ENCODE data around the gene ZNF710. TPM values are rescaled to one million over a fixed set of nuclear protein-coding genes. Genes with fewer than 3 reads are reported as not detected.

Gene ZNF710
- total and polyA plus RNA-seq, 4 donors, result 5.3 to 33.0 (median 17.5) TPM

DNA sequence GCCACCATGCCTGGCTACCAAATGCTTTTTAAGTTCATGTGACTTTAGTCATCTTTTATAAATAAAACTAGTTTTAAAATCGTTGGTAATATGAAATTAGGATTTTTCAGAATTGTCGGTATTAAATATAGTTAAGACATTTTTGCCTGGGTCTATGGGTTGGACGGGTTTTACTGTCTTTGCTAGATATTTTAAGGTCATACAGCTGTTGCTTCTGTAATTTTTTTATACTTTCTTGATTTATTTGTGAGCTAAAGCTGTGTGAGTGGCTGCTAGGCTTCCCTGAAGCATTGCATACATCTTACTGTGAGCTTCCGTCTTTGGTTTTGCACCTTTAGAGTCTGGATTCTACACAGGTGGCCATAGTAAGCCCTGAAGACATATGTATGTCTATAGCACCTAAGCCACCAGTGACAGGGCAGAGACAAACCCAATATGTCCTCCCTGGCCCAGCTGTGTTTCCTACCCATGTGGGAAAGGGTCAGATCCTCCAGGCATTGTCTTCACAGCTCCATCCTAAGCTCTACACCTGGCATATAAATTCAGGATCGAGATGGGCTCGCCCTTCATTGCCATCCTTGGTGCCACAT is 16.6 kb upstream of the ZNF710 start:
- Histone ChIP-seq H3K4me1 (ENCODE audit: control insufficient read depth, insufficient read depth, low read length) (no peaks in the 10 kb centered on the region), H3K9me3 (ENCODE audit: control insufficient read depth, insufficient read depth, low read length) (peaks cover 7% of the 10 kb centered on the region), H3K4me3 (ENCODE audit: low read depth, low read length) (no peak overlapping the region), H3K36me3 (ENCODE audit: control insufficient read depth, insufficient read depth, low read length) (no peaks in the 10 kb centered on the region), H3K27ac (ENCODE audit: low read depth, low read length) (no peak overlapping the region), H3K27me3 (ENCODE audit: control insufficient read depth, insufficient read depth, low read length) (no peaks in the 10 kb centered on the region)
- 83% methylated on average over 1 of the region's 6 CpGs for WGBS (ENCODE audit: insufficient coverage)
- DNase-seq (ENCODE audit: low read depth in 4 of 6, low spot score in 6 of 6), result no peak

DNA sequence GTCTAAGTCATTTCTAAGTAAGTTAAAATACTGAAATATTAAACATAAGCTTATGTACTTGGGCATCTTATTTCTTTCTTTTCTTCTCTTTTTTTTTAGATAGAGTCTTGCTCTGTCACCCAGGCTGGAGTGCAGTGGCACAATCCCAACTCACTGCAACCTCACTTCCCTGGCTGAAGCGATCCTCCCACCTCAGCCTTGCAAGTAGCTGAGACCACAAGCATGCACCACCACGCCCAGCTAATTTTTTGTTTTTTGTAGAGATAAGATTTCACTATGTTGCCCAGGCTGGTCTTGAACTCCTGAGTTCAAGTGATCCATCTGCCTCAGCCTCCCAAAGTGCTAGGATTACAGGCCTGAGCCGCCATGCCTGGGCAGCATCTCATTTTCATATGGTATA is 16.0 kb upstream of the ZNF710 start:
- H3K27me3 ChIP-seq (ENCODE audit: control insufficient read depth, insufficient read depth, low read length), result no peaks in the 10 kb centered on the region
- no CpG with 5 or more reads among the region's 3 CpGs for WGBS (ENCODE audit: insufficient coverage)

DNA sequence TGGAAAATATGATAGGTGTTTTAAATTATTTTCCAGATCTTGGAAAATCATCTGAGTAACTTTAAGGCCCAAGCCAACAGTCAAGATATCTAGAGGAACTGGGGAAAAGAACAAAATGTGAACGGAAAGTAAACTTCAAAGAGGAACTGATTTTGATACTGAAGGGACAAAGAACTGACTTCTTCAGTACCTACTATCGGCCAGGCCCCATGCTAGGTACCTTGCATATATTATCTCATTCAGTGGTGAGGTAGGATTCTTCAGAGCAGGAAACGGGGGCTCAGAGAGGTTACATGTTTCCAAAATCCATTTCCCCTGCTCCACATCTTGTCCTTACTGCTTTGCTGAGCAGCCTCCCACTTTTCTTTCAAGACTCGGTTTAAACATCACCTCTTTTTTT is 9.8 kb upstream of the ZNF710 start:
- no peak overlapping the region for H3K27ac ChIP-seq (ENCODE audit: low read depth, low read length)
- no peak for DNase-seq (ENCODE audit: low read depth in 4 of 6, low spot score in 6 of 6)
- WGBS (ENCODE audit: insufficient coverage), result no CpG with 5 or more reads among the region's 4 CpGs
- no peaks in the 10 kb centered on the region for H3K27me3 ChIP-seq (ENCODE audit: control insufficient read depth, insufficient read depth, low read length)
- no peaks in the 10 kb centered on the region for H3K4me1 ChIP-seq (ENCODE audit: control insufficient read depth, insufficient read depth, low read length)
- H3K9me3 ChIP-seq (ENCODE audit: control insufficient read depth, insufficient read depth, low read length), result no peaks in the 10 kb centered on the region
- no peaks in the 10 kb centered on the region for H3K36me3 ChIP-seq (ENCODE audit: control insufficient read depth, insufficient read depth, low read length)
- H3K4me3 ChIP-seq (ENCODE audit: low read depth, low read length), result no peak overlapping the region

More for the DNA sequence above, 16.0 kb upstream of the ZNF710 start:
- no peaks in the 10 kb centered on the region for H3K36me3 ChIP-seq (ENCODE audit: control insufficient read depth, insufficient read depth, low read length)
- H3K9me3 ChIP-seq (ENCODE audit: control insufficient read depth, insufficient read depth, low read length), result peaks cover 7% of the 10 kb centered on the region
- DNase-seq (ENCODE audit: low read depth in 4 of 6, low spot score in 6 of 6), result no peak
- no peaks in the 10 kb centered on the region for H3K4me1 ChIP-seq (ENCODE audit: control insufficient read depth, insufficient read depth, low read length)
- H3K27ac ChIP-seq (ENCODE audit: low read depth, low read length), result no peak overlapping the region
- no peak overlapping the region for H3K4me3 ChIP-seq (ENCODE audit: low read depth, low read length)

DNA sequence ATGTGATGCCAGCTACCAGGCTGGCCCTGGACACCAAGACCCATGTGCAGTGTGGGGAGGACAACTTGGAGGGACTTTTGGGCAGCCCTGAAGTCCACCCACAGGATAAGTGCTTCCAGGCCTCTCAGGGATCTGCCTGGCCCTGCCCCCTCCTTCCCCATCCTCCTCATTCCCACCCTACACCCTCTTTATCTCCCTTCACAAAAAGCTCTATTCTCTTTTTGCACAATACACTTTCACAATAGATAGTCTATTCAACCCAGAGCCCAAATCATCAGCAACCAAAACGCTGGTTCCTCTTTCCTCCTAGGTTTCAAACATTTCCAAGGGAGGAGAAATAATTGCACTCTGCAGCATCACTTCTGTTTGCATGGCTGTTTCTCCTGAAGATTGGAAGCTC is 7.8 kb upstream of the ZNF710 start:
- Histone ChIP-seq H3K9me3 (ENCODE audit: control insufficient read depth, insufficient read depth, low read length) (no peaks in the 10 kb centered on the region), H3K36me3 (ENCODE audit: control insufficient read depth, insufficient read depth, low read length) (no peaks in the 10 kb centered on the region), H3K4me1 (ENCODE audit: control insufficient read depth, insufficient read depth, low read length) (no peaks in the 10 kb centered on the region), H3K27me3 (ENCODE audit: control insufficient read depth, insufficient read depth, low read length) (no peaks in the 10 kb centered on the region), H3K27ac (ENCODE audit: low read depth, low read length) (no peak overlapping the region), H3K4me3 (ENCODE audit: low read depth, low read length) (no peak overlapping the region)
- 20% methylated on average over 1 of the region's 1 CpG for WGBS (ENCODE audit: insufficient coverage)
- no peak for DNase-seq (ENCODE audit: low read depth in 4 of 6, low spot score in 6 of 6)

DNA sequence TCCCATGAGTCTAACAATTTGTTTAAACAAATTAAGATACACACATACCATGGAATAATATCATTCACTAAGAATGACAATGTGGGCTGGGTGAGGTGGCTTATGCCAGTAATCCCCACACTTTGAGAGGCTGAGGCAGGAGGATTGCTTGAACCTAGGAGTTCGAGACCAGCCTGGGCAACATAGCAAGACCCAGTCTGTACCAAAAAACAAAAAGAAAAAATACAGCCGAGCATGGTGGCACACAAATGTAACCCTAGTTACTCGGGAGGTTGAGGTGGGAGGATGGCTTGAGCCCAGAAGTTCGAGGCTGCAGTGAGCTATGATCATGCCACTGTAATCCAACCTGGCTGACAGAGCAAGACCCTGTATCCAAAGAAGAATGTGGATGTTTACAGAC is 4.0 kb upstream of the ZNF710 start:
- Histone ChIP-seq H3K9me3 (ENCODE audit: control insufficient read depth, insufficient read depth, low read length) (no peaks in the 10 kb centered on the region), H3K27ac (ENCODE audit: low read depth, low read length) (no peak overlapping the region), H3K36me3 (ENCODE audit: control insufficient read depth, insufficient read depth, low read length) (no peaks in the 10 kb centered on the region), H3K4me1 (ENCODE audit: control insufficient read depth, insufficient read depth, low read length) (peaks cover 19% of the 10 kb centered on the region), H3K4me3 (ENCODE audit: low read depth, low read length) (no peak overlapping the region), H3K27me3 (ENCODE audit: control insufficient read depth, insufficient read depth, low read length) (no peaks in the 10 kb centered on the region)
- 88% methylated on average over 4 of the region's 4 CpGs for WGBS (ENCODE audit: insufficient coverage)
- DNase-seq (ENCODE audit: low read depth in 4 of 6, low spot score in 6 of 6), result no peak

DNA sequence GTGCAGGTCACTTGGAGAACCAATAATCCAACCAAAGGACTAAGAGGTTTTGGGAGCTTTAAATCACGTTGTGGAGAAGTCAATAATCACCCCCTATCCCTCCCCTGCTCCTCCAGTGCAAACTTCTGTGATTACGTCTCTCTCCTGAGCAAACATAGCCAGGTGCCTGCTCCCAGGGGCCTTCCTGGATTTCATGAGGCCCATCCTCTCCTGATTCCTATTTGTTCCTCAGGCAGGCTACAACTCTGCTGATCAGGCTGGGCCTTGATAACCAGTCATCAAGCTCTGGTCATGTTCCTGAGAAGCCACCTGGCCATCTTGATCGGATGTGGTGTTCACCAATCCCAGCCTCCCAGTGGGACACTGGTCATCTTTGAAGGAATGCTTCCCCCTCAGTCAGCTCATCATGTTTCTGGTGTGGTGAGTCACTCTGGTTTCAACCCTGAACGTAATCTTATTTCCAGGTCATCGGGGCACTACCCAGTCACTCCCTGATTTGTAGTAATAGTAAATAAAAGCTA is 2.9 kb upstream of the ZNF710 start:
- peaks cover 28% of the 10 kb centered on the region for H3K4me1 ChIP-seq (ENCODE audit: control insufficient read depth, insufficient read depth, low read length)
- WGBS (ENCODE audit: insufficient coverage), result 78% methylated on average over 3 of the region's 5 CpGs
- H3K36me3 ChIP-seq (ENCODE audit: control insufficient read depth, insufficient read depth, low read length), result peaks cover 2% of the 10 kb centered on the region
- no peaks in the 10 kb centered on the region for H3K27me3 ChIP-seq (ENCODE audit: control insufficient read depth, insufficient read depth, low read length)
- no peak overlapping the region for H3K27ac ChIP-seq (ENCODE audit: low read depth, low read length)
- H3K4me3 ChIP-seq (ENCODE audit: low read depth, low read length), result no peak overlapping the region
- no peak for DNase-seq (ENCODE audit: low read depth in 4 of 6, low spot score in 6 of 6)
- H3K9me3 ChIP-seq (ENCODE audit: control insufficient read depth, insufficient read depth, low read length), result no peaks in the 10 kb centered on the region

DNA sequence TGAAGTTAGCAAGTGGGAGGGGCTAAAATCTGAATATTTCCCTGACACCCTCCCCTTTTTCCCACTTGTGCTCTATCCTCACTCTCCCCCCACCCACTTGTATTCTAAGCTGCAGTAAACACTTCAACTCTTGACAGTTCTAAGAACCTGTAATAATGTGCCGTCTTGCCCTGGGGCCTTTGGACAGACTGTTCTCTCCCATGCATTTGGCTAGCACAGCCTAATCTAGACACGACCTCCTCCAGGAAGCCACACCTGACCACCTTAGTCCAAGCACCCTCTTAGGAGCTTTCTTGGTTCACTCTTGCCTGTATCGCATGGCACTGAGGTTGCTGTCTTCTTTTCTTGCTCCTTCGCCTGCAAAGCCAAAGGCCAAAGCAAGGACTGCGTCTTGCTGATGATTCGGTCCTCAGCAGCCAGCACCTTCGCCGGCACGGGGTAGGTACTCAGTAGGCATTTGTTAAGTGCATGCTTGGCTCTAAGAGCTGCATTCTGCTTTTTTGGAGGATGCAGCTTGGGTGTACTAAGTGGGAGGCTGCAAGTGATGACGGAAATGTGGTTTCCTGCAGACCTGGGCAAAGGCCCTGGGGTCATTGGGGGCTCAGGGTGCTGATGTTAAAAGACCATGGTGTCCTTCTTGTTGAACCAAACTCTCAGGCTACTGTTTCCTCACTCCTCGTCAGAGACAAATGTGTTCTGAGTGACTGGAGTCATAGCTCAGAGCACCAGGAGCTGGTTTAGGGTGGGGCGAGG is 2.0 kb upstream of the ZNF710 start:
- no peak overlapping the region for H3K27ac ChIP-seq (ENCODE audit: low read depth, low read length)
- no peaks in the 10 kb centered on the region for H3K27me3 ChIP-seq (ENCODE audit: control insufficient read depth, insufficient read depth, low read length)
- H3K4me3 ChIP-seq (ENCODE audit: low read depth, low read length), result no peak overlapping the region
- WGBS (ENCODE audit: insufficient coverage), result 65% methylated on average over 11 of the region's 12 CpGs
- H3K9me3 ChIP-seq (ENCODE audit: control insufficient read depth, insufficient read depth, low read length), result no peaks in the 10 kb centered on the region
- H3K36me3 ChIP-seq (ENCODE audit: control insufficient read depth, insufficient read depth, low read length), result peaks cover 3% of the 10 kb centered on the region
- H3K4me1 ChIP-seq (ENCODE audit: control insufficient read depth, insufficient read depth, low read length), result peaks cover 35% of the 10 kb centered on the region
- DNase-seq (ENCODE audit: low read depth in 4 of 6, low spot score in 6 of 6), result no peak

DNA sequence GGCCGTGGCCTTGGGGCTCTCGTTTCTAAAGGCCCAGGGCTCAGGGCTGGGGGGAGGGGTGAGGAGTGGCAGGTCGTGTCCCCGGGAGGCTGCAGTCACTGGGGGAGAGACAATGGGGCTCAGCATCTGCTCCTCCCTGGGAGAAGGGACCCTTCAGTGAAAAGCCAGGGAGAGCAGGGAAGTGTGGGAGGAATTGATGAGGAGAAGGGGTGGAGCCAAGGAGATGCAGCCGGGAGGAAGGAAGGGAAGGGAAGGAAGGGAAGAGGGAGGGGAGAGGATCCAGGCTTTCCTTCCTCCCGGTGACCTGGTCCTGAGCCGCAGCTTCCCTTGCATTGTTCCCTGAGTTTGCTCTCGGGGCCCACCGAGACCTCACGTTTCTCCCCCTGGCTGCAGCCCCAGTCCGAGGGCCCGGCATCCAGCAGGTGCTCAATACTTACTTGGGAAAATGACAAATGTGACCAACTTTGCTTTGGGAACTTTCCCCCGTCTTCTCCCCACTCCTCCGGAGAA is 1.4 kb upstream of the ZNF710 start:
- WGBS (ENCODE audit: insufficient coverage), result 3% methylated on average over 14 of the region's 14 CpGs
- peak in 2 of 6 donors; percentile 76 to 86 for DNase-seq (ENCODE audit: low read depth in 4 of 6, low spot score in 6 of 6)
- Histone ChIP-seq H3K9me3 (ENCODE audit: control insufficient read depth, insufficient read depth, low read length) (no peaks in the 10 kb centered on the region), H3K4me3 (ENCODE audit: low read depth, low read length) (peak overlapping the region; percentile 48), H3K27ac (ENCODE audit: low read depth, low read length) (peak overlapping the region; percentile 85), H3K27me3 (ENCODE audit: control insufficient read depth, insufficient read depth, low read length) (no peaks in the 10 kb centered on the region), H3K4me1 (ENCODE audit: control insufficient read depth, insufficient read depth, low read length) (peaks cover 40% of the 10 kb centered on the region), H3K36me3 (ENCODE audit: control insufficient read depth, insufficient read depth, low read length) (peaks cover 3% of the 10 kb centered on the region)

DNA sequence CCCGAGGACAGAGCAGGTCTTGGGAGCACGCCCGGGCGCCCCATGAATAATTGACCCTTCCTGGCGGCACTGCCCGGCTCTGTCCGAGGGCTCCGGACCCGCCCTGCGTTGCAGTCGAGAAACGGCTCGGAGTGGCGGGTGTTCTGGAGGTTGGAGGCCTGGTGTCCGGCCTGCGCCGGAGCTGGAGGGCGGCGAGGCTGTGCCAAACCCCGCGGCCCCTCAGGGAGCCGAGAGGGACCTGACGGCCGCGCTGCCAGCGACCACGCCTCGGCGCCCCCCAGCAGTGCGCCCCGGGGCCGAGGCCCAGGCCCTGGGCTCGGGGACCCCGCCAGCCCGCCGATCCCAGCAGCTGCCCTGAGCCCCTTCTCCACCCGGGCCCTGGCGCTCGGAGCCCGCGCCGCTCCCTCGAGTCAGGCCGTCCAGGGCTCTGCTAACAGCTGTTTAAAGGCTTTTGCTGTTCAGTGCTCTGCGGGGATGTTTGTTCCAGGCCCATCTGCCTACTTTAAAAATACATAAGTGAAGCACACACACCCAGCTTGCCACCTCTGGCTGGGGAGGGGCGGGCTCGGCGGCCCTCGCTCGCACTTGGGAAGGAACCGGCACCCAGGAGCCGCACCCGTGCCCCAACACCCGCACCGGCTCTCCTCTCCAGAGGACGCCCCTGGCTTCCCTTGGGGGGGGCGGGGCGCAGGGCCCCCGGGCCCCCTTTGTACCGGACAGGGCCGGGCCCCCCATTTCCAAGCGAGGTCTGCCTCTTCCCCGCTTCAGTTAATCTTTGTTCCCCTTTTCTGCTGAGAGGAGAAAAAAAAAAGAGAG is 730 bp upstream of the ZNF710 start:
- 2% methylated on average over 58 of the region's 63 CpGs for WGBS (ENCODE audit: insufficient coverage)

More for the DNA sequence above, 730 bp upstream of the ZNF710 start:
- H3K4me3 ChIP-seq (ENCODE audit: low read depth, low read length), result peak overlapping the region; percentile 70
- peaks cover 40% of the 10 kb centered on the region for H3K4me1 ChIP-seq (ENCODE audit: control insufficient read depth, insufficient read depth, low read length)
- H3K27ac ChIP-seq (ENCODE audit: low read depth, low read length), result peak overlapping the region; percentile 85
- H3K36me3 ChIP-seq (ENCODE audit: control insufficient read depth, insufficient read depth, low read length), result peaks cover 3% of the 10 kb centered on the region
- H3K27me3 ChIP-seq (ENCODE audit: control insufficient read depth, insufficient read depth, low read length), result no peaks in the 10 kb centered on the region
- H3K9me3 ChIP-seq (ENCODE audit: control insufficient read depth, insufficient read depth, low read length), result no peaks in the 10 kb centered on the region
- peak in 2 of 6 donors; percentile 54 to 58 for DNase-seq (ENCODE audit: low read depth in 4 of 6, low spot score in 6 of 6)

Data from spinal cord (tissue), 10 donors.